ENCODE results near the gene GABRD.

The GABRD gene

GRCh38 chr1:2018217-2019171 is 651 bp upstream of the GABRD start:
- DNase-seq (ENCODE audit: low spot score): no peak

- no peak for DNase-seq (ENCODE audit: low spot score)
Observed at GRCh38 chr1:2019571-2020309, 595 bp downstream of the GABRD start.

- DNase-seq (ENCODE audit: low spot score): no peak
Observed at GRCh38 chr1:2020310-2020655, 1.1 kb downstream of the GABRD start.

GRCh38 chr1:2021550-2021949 is 2.4 kb downstream of the GABRD start:
- no peak for DNase-seq (ENCODE audit: low spot score)

GRCh38 chr1:2022063-2022770 is 3.1 kb downstream of the GABRD start:
- no peak for DNase-seq (ENCODE audit: low spot score)

GRCh38 chr1:2023187-2023586 is 4.0 kb downstream of the GABRD start:
- no peak for DNase-seq (ENCODE audit: low spot score)

GRCh38 chr1:2024451-2024850 is 5.3 kb downstream of the GABRD start:
- no peak for DNase-seq (ENCODE audit: low spot score)

- DNase-seq (ENCODE audit: low spot score): no peak
Observed at GRCh38 chr1:2024887-2025286, 5.7 kb downstream of the GABRD start.

- no peak for DNase-seq (ENCODE audit: low spot score)
Observed at GRCh38 chr1:2025491-2025981, 6.4 kb downstream of the GABRD start.

GRCh38 chr1:2027961-2028583 is 8.9 kb downstream of the GABRD start:
- DNase-seq (ENCODE audit: low spot score): no peak

- no peak for DNase-seq (ENCODE audit: low spot score)
Observed at GRCh38 chr1:2028870-2029560, 9.9 kb downstream of the GABRD start.

GRCh38 chr1:2029561-2029960 is 10.4 kb downstream of the GABRD start:
- no peak for DNase-seq (ENCODE audit: low spot score)

- no peak for DNase-seq (ENCODE audit: low spot score)
Observed at GRCh38 chr1:2030076-2030871, 11.1 kb downstream of the GABRD start.

- no peak for DNase-seq (ENCODE audit: low spot score)
Observed at GRCh38 chr1:2031546-2032540, 12.7 kb downstream of the GABRD start.

GRCh38 chr1:2032737-2033136 is 13.6 kb downstream of the GABRD start:
- no peak for DNase-seq (ENCODE audit: low spot score)

GRCh38 chr1:2033165-2033564 is 14.0 kb downstream of the GABRD start:
- DNase-seq (ENCODE audit: low spot score): no peak

GRCh38 chr1:2036287-2036686 is 17.1 kb downstream of the GABRD start:
- DNase-seq (ENCODE audit: low spot score): no peak

GRCh38 chr1:2037314-2037979 is 18.3 kb downstream of the GABRD start:
- no peak for DNase-seq (ENCODE audit: low spot score)

- DNase-seq (ENCODE audit: low spot score): no peak
Observed at GRCh38 chr1:2038229-2038628, 19.1 kb downstream of the GABRD start.
